PC-3 (cell line): ENCODE results near the gene ITPRIP. TPM values are rescaled to one million over a fixed set of nuclear protein-coding genes. Genes with fewer than 3 reads are reported as not detected.

Experiments used
- ATAC-seq: fragments of 200-7000 bp; cut with Tn5 transposase; 2 replicates; pipeline ENCODE4 v1.9.1; 2020; ENCODE audit warnings: mild to moderate bottlenecking, moderate library complexity
- BruUV-seq: library from RNA; stranded (reverse); fragments of 400-500 nt; replicated peaks from 2 replicates; lab custom pipeline; 2021; lab: Mats Ljungman, UMichigan
- CTCF ChIA-PET: fragments of 300-600 bp; sonication (Branson Sonifier 250); formaldehyde crosslinking; loops from one replicate; lab custom pipeline; 2022; ENCODE audit warnings: antibody characterized with exemption; lab: Charles Lee
- POLR2A ChIA-PET: fragments of 300-600 bp; sonication (Branson Sonifier 250); formaldehyde crosslinking; loops from one replicate; lab custom pipeline; 2022; ENCODE audit warnings: antibody characterized with exemption; ENCODE audit not compliant: unreplicated experiment; lab: Charles Lee
- DNase-seq: peaks from one replicate; pipeline ENCODE4 v3.0.0-alpha.2; 2015
- H2AFZ ChIP-seq: fragments of 300-600 bp; sonication (generic); 2 replicates; pipeline ENCODE4 v1.6.0; 2016; ENCODE audit warnings: antibody characterized with exemption, low read length
- H3F3A ChIP-seq: fragments of 300-600 bp; sonication (generic); one replicate; pipeline ENCODE4 v1.6.0; 2017; ENCODE audit warnings: antibody characterized with exemption, low read length, control low read depth, mild to moderate bottlenecking; ENCODE audit not compliant: unreplicated experiment
- H3K27ac ChIP-seq: fragments of 300-600 bp; sonication (generic); 2 replicates; pipeline ENCODE4 v1.5.1; 2016; ENCODE audit warnings: mild to moderate bottlenecking, low read length
- H3K27me3 ChIP-seq: fragments of 300-600 bp; sonication (generic); 2 replicates; pipeline ENCODE4 v1.6.1; 2016; ENCODE audit warnings: low read length, mixed read lengths
- H3K36me3 ChIP-seq: fragments of 300-600 bp; sonication (generic); 2 replicates; pipeline ENCODE4 v1.6.1; 2016; ENCODE audit warnings: low read depth, mixed run types, low read length, mixed read lengths
- H3K4me1 ChIP-seq: fragments of 300-600 bp; sonication (generic); 2 replicates; pipeline ENCODE4 v1.5.1; 2016; ENCODE audit warnings: low read length; ENCODE audit not compliant: insufficient read depth
- H3K4me2 ChIP-seq: fragments of 300-600 bp; sonication (generic); 2 replicates; pipeline ENCODE4 v1.6.0; 2016; ENCODE audit warnings: low read length
- H3K4me3 ChIP-seq: fragments of 300-600 bp; sonication (generic); 2 replicates; pipeline ENCODE4 v1.5.1; 2016; ENCODE audit warnings: mild to moderate bottlenecking, low read length, mixed read lengths
- H3K79me2 ChIP-seq: fragments of 300-600 bp; sonication (generic); 2 replicates; pipeline ENCODE4 v1.6.1; 2017; ENCODE audit warnings: low read length, mixed read lengths
- H3K9ac ChIP-seq: fragments of 300-600 bp; sonication (generic); 2 replicates; pipeline ENCODE4 v1.6.0; 2016; ENCODE audit warnings: mild to moderate bottlenecking, low read length
- H3K9me2 ChIP-seq: fragments of 300-600 bp; sonication (generic); replicated peaks from 2 replicates; pipeline ENCODE4 v1.6.1; 2016; ENCODE audit warnings: mixed run types, low read length, mixed read lengths
- H3K9me3 ChIP-seq: fragments of 300-600 bp; sonication (generic); 2 replicates; pipeline ENCODE4 v1.6.1; 2016; ENCODE audit warnings: low read length, mixed read lengths
- H4K20me1 ChIP-seq: fragments of 300-600 bp; sonication (generic); 2 replicates; pipeline ENCODE4 v1.6.1; 2016; ENCODE audit warnings: low read length, mixed read lengths
- CTCF ChIP-seq: fragments of 300-600 bp; sonication (generic); conservative IDR thresholded peaks from 2 replicates; pipeline ENCODE4 v1.5.1; 2017; ENCODE audit warnings: antibody characterized with exemption, low read depth, mild to moderate bottlenecking, low read length
- EZH2 ChIP-seq: fragments of 300-600 bp; sonication (generic); IDR thresholded peaks from one replicate; pipeline ENCODE4 v1.6.1; 2017; ENCODE audit warnings: antibody characterized with exemption, mild to moderate bottlenecking, low read length; ENCODE audit not compliant: unreplicated experiment
- EZH2phosphoT487 ChIP-seq: fragments of 300-600 bp; sonication (generic); IDR thresholded peaks from 2 replicates; pipeline ENCODE4 v1.6.1; 2018; ENCODE audit warnings: mild to moderate bottlenecking, antibody characterized with exemption, low read length, borderline replicate concordance
- intact Hi-C: fragments of 100-400 bp; cut with micrococcal nuclease; formaldehyde crosslinking; loops from 2 replicates; pipeline ENCODE4 v1.9.0; 2023
- total RNA-seq: library from RNA; depleted of rRNA; stranded (reverse); fragments of >200 nt; gene quantifications from 2 replicates; pipeline ENCODE4 v1.2.3, GENCODE V29; 2014

Gene ITPRIP
- total RNA-seq, 1 experiment from 2014 or later: 7.0 TPM

GRCh38 chr10:104328896-104329710 is 9.2 kb downstream of the ITPRIP start:
- Histone ChIP-seq H2AFZ (no peak overlapping the region), H3F3A (no peaks in the 10 kb centered on the region), H3K9ac (peak overlapping the region; percentile 94), H3K27ac (peak overlapping the region; percentile 99), H3K9me2 (no peaks in the 10 kb centered on the region), H4K20me1 (no peaks in the 10 kb centered on the region), H3K36me3 (no peaks in the 10 kb centered on the region), H3K27me3 (no peaks in the 10 kb centered on the region), H3K4me1 (peaks cover 71% of the 10 kb centered on the region), H3K9me3 (no peaks in the 10 kb centered on the region), H3K4me2 (peak overlapping the region; percentile 89), H3K79me2 (peaks cover 83% of the 10 kb centered on the region), H3K4me3 (peak overlapping the region; percentile 56)
- POLR2A ChIA-PET: interaction anchor here (0.7 kb wide), 1 partner anchor 11 kb away, joined by 3 read pairs; no protein-coding TSS in a partner anchor
- intact Hi-C loops: loop anchor here (1.0 to 2.0 kb wide), 2 partner anchors 9 to 18 kb away; partner anchors contain the start of gene ITPRIP
- ATAC-seq (peak; percentile 55), DNase-seq (peak; percentile 90)
- CTCF ChIA-PET: no interaction called here
- no TSS peak for BruUV-seq
- TF ChIP-seq EZH2 (no peak), CTCF (no peak), EZH2phosphoT487 (no peak)

GRCh38 chr10:104328646-104328895 is 9.7 kb downstream of the ITPRIP start:
- peak overlapping the region; percentile 89 for H3K4me2 ChIP-seq
- H4K20me1 ChIP-seq: no peaks in the 10 kb centered on the region
- BruUV-seq: no TSS peak
- H2AFZ ChIP-seq: no peak overlapping the region
- no peaks in the 10 kb centered on the region for H3K9me2 ChIP-seq
- POLR2A ChIA-PET: no interaction called here
- H3K9ac ChIP-seq: peak overlapping the region; percentile 94
- H3K36me3 ChIP-seq: no peaks in the 10 kb centered on the region
- no peaks in the 10 kb centered on the region for H3K27me3 ChIP-seq
- CTCF ChIA-PET: no interaction called here
- intact Hi-C loops: loop anchor here (2.0 kb wide), 1 partner anchor 18 kb away; no protein-coding TSS in a partner anchor
- H3K27ac ChIP-seq: peak overlapping the region; percentile 99
- H3K79me2 ChIP-seq: peaks cover 82% of the 10 kb centered on the region
- peak overlapping the region; percentile 56 for H3K4me3 ChIP-seq
- peaks cover 66% of the 10 kb centered on the region for H3K4me1 ChIP-seq
- no peak for DNase-seq
- TF ChIP-seq EZH2 (no peak), CTCF (no peak), EZH2phosphoT487 (no peak)
- H3F3A ChIP-seq: no peaks in the 10 kb centered on the region
- H3K9me3 ChIP-seq: no peaks in the 10 kb centered on the region
- ATAC-seq: no peak
